ENCODE results near the gene WDR1.
A peak's percentile ranks its signal among the peaks of the same experiment; 100 is the strongest.

DNA sequence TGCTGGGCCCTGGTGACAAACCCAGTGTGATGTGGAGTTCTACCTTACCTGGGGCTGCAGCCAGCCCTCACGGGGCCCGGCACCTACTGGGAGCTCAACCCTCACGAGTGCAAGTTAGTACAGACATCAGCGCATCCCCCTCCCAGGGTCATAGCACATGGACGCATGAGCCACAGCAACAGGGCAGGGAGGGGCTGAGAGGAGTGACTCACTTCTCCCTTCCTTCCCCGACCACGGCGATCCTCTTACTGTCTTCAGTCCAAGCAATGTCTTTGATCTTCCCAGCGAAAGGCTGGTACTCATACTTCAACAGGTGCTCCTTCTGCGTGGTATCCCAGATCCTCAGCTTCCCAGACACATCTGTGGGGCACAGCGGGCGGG, 17.8 kb downstream of the WDR1 start:
- TF ChIP-seq, protein P1, sequence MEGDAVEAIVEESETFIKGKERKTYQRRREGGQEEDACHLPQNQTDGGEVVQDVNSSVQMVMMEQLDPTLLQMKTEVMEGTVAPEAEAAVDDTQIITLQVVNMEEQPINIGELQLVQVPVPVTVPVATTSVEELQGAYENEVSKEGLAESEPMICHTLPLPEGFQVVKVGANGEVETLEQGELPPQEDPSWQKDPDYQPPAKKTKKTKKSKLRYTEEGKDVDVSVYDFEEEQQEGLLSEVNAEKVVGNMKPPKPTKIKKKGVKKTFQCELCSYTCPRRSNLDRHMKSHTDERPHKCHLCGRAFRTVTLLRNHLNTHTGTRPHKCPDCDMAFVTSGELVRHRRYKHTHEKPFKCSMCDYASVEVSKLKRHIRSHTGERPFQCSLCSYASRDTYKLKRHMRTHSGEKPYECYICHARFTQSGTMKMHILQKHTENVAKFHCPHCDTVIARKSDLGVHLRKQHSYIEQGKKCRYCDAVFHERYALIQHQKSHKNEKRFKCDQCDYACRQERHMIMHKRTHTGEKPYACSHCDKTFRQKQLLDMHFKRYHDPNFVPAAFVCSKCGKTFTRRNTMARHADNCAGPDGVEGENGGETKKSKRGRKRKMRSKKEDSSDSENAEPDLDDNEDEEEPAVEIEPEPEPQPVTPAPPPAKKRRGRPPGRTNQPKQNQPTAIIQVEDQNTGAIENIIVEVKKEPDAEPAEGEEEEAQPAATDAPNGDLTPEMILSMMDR (IDR thresholded peaks at IDR 0.05; ENCODE audit: extremely low read depth in 1 of 2, insufficient read depth in 1 of 2, low read depth in 1 of 2, low read length in 2 of 2): no peak
- no peak for TF ChIP-seq POLR2AphosphoS5 (IDR thresholded peaks at IDR 0.05; ENCODE audit: insufficient read depth, low read depth, low read length)
- TF ChIP-seq MYC (IDR thresholded peaks at IDR 0.05; ENCODE audit: low read depth, low read length): peak; percentile 77
- no peak for TF ChIP-seq POLR2A (IDR thresholded peaks at IDR 0.05; ENCODE audit: low read depth, low read length)
- no peak for TF ChIP-seq EZH2 (IDR thresholded peaks at IDR 0.05; ENCODE audit: borderline replicate concordance, low read depth, low read length, severe bottlenecking)
- TF ChIP-seq JUN (IDR thresholded peaks at IDR 0.05; ENCODE audit: borderline replicate concordance, insufficient read depth, insufficient read length, low read depth): peak; percentile 10
